GM18873 (cell line): ENCODE results near the gene PSAP.
"Not testable (repeated sequence)": the region's sequence is repeated elsewhere in the genome, so short reads cannot be mapped to it uniquely, and the experiment has no call there.

ENCODE experiments used
- ATAC-seq: cut with Tn5 transposase; IDR thresholded peaks from one replicate; pipeline ENCODE4 v1.9.1; 2021; ENCODE audit warnings: mild to moderate bottlenecking, moderate library complexity, moderate number of reproducible peaks; ENCODE audit not compliant: unreplicated experiment, low FRiP score

PSAP gene

DNA sequence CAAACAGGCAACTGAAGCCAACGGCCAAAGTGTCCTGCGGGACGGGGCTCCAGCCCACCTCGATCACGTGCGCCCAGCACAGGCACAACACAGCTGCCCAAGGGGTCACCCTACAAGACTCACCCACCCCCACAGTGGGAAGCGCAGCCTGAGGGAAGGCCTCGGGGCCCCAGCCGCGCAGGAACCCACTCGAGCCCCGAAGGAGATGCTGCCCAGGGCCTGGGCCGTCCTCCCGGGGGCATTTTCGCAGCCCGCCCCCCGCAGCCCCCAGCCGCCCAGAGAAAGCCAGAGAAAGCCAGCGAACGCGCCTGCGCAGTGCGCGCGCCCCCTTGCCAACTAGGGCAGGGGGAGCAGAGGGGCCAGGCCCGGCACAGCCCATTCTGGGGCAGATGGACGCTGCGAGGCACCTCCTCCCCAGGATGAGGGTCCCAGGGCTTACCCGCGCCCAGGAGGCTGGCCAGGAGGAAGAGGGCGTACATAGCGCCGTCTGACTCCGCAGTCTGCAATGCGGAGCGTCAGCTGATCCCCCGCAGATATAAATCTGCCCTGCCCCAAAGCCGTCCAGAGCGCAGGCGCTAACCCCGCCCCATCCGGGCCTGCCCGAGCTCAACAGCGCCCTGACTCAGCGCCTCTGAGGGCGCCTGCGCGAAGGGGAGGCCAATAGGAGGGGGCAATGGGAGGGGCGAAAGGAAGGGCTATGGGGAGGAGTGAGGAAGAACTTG, at the start of gene PSAP:
PSAP (minus strand) TSS at position 509 of the 722 bp plus-strand sequence; CDS start at position 479, 30 bp downstream.
- peak; percentile 89 for ATAC-seq

GRCh38 chr10:71900441-71901180, 49.6 kb upstream of the PSAP start:
- no peak for ATAC-seq

GRCh38 chr10:71899665-71900412, 48.8 kb upstream of the PSAP start:
- no peak for ATAC-seq

DNA sequence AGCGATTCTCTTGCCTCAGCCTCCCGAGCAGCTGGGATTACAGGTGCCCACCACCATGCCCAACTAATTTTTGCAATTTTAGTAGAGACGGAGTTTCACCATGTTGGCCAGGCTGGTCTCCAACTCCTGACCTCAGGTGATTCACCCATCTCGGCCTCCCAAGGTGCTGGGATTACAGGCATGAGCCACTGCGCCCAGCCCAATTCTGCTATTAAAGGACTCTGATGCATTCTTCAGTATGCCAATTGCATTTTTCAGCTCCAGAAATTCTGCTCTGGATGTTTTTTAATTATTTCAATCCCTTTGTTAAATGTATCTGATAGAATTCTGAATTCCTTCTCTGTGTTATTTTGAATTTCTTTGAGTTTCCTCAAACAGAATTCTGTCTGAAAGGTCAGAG, 47.3 kb upstream of the PSAP start:
- not testable (repeated sequence) for ATAC-seq

- ATAC-seq, result no peak
Measured at GRCh38 chr10:71893920-71894319, 42.9 kb upstream of the PSAP start.

GRCh38 chr10:71893258-71893815, 42.3 kb upstream of the PSAP start:
- ATAC-seq, result no peak

GRCh38 chr10:71891437-71891836, 40.4 kb upstream of the PSAP start:
- no peak for ATAC-seq

GRCh38 chr10:71889388-71889987, 38.4 kb upstream of the PSAP start:
- no peak for ATAC-seq

GRCh38 chr10:71888623-71889387, 37.8 kb upstream of the PSAP start:
- ATAC-seq, result peak; percentile 76

DNA sequence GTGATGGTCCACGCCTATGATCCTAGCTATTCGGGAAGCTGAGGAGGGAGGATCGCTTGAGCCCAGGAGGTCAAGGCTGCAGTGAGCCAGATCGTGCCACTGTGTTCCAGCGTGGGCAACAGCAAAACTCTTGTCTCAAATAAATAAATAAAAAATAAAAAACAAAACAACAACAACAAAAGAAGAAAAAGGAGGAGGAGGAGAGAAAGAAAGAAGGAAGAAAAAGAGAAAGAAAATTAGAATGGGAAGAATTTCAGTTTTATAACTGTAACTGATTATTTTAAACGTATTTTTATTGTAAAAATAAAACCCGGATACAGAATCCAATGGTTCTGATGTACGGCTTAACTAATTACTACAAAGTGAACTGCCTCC, 37.2 kb upstream of the PSAP start:
- no peak for ATAC-seq

DNA sequence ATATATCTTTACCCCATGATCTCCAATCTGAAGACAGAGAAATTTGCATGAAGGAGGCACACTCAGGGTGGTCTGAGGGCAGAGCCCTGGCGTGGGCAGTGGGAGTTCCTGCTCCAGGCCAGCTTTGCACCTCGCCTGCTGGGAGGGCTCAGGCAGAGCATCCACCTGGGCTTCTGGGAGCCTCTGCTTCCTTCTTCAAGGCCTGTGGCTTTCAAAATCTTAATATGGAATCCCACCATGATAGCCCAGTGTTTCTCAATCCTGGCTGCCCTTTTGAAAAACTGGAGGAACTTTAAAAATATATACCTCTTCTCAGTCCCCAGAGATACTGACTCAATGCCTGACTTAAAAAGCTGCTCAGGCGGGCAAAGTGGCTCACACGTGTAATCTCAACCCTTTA, 36.7 kb upstream of the PSAP start:
- no peak for ATAC-seq

- ATAC-seq, result no peak
Measured at GRCh38 chr10:71882813-71883659, 32.0 kb upstream of the PSAP start.

DNA sequence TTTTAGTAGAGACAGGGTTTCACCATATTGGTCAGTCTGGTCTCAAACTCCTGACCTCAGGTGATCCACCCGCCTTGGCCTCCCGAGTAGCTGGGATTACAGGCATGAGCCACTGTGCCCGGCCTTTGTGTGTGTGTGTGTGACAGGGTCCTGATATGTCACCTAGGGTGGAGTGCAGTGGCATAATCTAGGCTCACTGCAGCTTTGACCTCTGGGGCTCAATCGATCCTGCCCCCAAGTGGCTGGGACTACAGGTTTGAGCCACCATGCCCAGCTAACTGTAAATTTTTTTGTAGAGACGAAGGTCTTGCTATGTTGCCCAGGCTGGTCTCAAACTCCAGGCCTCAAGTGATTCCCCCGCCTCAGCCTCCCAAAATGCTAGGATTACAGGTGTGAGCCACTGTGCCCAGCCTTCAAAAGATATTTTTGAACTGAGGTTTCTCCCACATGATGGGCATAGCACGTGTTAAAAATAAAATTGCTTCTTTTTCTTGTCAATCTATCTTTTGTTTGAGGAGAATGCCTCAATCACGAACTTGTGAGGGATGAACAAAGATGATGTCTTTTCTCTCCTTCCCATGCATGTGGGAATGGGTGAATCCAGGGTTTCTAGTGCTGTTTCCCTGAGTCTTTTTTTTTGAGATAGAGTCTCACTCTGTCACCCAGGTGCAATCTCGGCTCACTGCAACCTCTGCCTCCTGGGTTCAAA, 30.8 kb upstream of the PSAP start:
- no peak for ATAC-seq

DNA sequence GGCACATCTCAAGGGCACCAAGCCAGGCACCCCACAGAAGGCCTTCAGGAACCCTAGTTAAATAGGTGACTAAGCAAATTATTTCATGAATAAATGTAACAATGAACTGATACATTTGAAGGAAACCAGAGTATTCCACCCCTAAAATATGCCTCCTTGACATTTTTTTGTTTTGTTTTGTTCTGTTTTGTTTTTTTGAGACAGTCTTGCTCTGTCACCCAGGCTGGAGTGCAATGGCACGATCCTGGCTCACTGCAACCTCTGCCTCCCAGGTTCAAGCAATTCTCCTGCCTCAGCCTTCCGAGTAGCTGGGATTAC, 30.2 kb upstream of the PSAP start:
- ATAC-seq, result not testable (repeated sequence)

GRCh38 chr10:71880425-71881306, 29.6 kb upstream of the PSAP start:
- ATAC-seq, result no peak

GRCh38 chr10:71878327-71879034, 27.4 kb upstream of the PSAP start:
- ATAC-seq, result no peak

- ATAC-seq, result no peak
Measured at GRCh38 chr10:71877821-71878220, 26.8 kb upstream of the PSAP start.
